H1 (cell line): Measurements from ENCODE around the gene PRKCH. TPM values are rescaled to one million over a fixed set of nuclear protein-coding genes. Genes with fewer than 3 reads are reported as not detected.

Source experiments
- CTCF ChIA-PET: fragments of 300-600 bp; sonication (Branson Sonifier 250); formaldehyde crosslinking; loops from one replicate; lab custom pipeline; 2021; ENCODE audit not compliant: partially characterized antibody; lab: Charles Lee
- POLR2A ChIA-PET: fragments of 300-600 bp; sonication (Branson Sonifier 250); formaldehyde crosslinking; loops from one replicate; lab custom pipeline; 2021; ENCODE audit warnings: inconsistent platforms; ENCODE audit not compliant: partially characterized antibody; lab: Charles Lee
- DNase-seq, 2 experiments: peaks; one replicate each; pipeline versions ENCODE4 v3.0.0 to v3.0.0-alpha.2; 2010 to 2022; ENCODE audit warnings: low spot score in 2 of 2, low read depth in 1 of 2, mixed read lengths in 1 of 2
- FAIRE-seq: peaks from 2 replicates; lab custom pipeline; 2011; peaks lifted over from hg19 to GRCh38; lab: Jason Lieb, UNC
- H2AFZ ChIP-seq: 2 replicates; pipeline ENCODE4 v1.8.1; 2012; ENCODE audit warnings: low read length, inconsistent platforms
- H2AK5ac ChIP-seq: 2 replicates; pipeline ENCODE4 v1.6.1; 2013; ENCODE audit warnings: low read depth, low read length
- H2BK120ac ChIP-seq: replicated peaks from 2 replicates; pipeline ENCODE3; 2013; ENCODE audit warnings: low read depth, low read length, inconsistent platforms
- H2BK12ac ChIP-seq: 2 replicates; pipeline ENCODE4 v1.6.1; 2013; ENCODE audit warnings: low read depth, low read length
- H2BK15ac ChIP-seq: 2 replicates; pipeline ENCODE4 v1.6.1; 2013; ENCODE audit warnings: low read length
- H2BK20ac ChIP-seq: 2 replicates; pipeline ENCODE4 v1.6.1; 2013; ENCODE audit warnings: low read length
- H2BK5ac ChIP-seq: 2 replicates; pipeline ENCODE4 v1.6.1; 2013; ENCODE audit warnings: low read depth, low read length
- H3K14ac ChIP-seq: 2 replicates; pipeline ENCODE4 v1.6.1; 2013; ENCODE audit warnings: inconsistent platforms; ENCODE audit not compliant: insufficient read length
- H3K18ac ChIP-seq: 2 replicates; pipeline ENCODE4 v1.6.1; 2013; ENCODE audit warnings: low read length; ENCODE audit errors: extremely low read depth
- H3K23ac ChIP-seq: 2 replicates; pipeline ENCODE4 v1.6.1; 2013; ENCODE audit warnings: inconsistent platforms; ENCODE audit not compliant: insufficient read length
- H3K23me2 ChIP-seq: 2 replicates; pipeline ENCODE4 v1.6.1; 2013; ENCODE audit warnings: low read depth, low read length
- H3K27ac ChIP-seq: 2 replicates; pipeline ENCODE4 v1.6.1; 2011; ENCODE audit warnings: low read depth, low read length, inconsistent platforms
- H3K27me3 ChIP-seq, 4 experiments: replicated peaks in 1 of 4; 1 replicate in 1 of 4; 2 replicates in 3 of 4; pipeline versions ENCODE4 v1.6.1 to v1.8.1; 2011 to 2013; ENCODE audit warnings: low read length in 3 of 4, mild to moderate bottlenecking in 3 of 4, inconsistent platforms in 2 of 4, mixed read lengths in 2 of 4, moderate library complexity in 1 of 4; ENCODE audit not compliant: control insufficient read depth in 3 of 4, insufficient read depth in 3 of 4; ENCODE audit errors: extremely low read depth in 1 of 4
- H3K36me3 ChIP-seq, 4 experiments: 2 replicates each; pipeline versions ENCODE4 v1.6.1 to v1.8.1; 2011 to 2013; ENCODE audit warnings: mild to moderate bottlenecking in 4 of 4, low read length in 3 of 4, moderate library complexity in 2 of 4, control low read depth in 1 of 4, inconsistent platforms in 1 of 4; ENCODE audit not compliant: insufficient read depth in 4 of 4, control insufficient read depth in 2 of 4
- H3K4ac ChIP-seq: replicated peaks from 2 replicates; pipeline ENCODE3; 2013; ENCODE audit warnings: low read length, low read depth, mixed read lengths, inconsistent platforms; ENCODE audit not compliant: insufficient read length
- H3K4me1 ChIP-seq, 4 experiments: replicated peaks in 1 of 4; 1 replicate in 1 of 4; 2 replicates in 3 of 4; pipeline versions ENCODE4 v1.6.1 to v1.8.1; 2011 to 2013; ENCODE audit warnings: low read length in 3 of 4, inconsistent platforms in 2 of 4, mixed read lengths in 1 of 4; ENCODE audit not compliant: insufficient read depth in 4 of 4, control insufficient read depth in 3 of 4
- H3K4me2 ChIP-seq, 2 experiments: 2 replicates each; pipeline versions ENCODE4 v1.6.1 to v1.8.1; 2011 to 2013; ENCODE audit warnings: low read depth in 2 of 2, low read length in 2 of 2, control low read depth in 1 of 2, inconsistent platforms in 1 of 2, mild to moderate bottlenecking in 1 of 2; ENCODE audit not compliant: insufficient read depth in 1 of 2
- H3K4me3 ChIP-seq, 4 experiments: fragments of 200-600, 300-600 bp in 1 of 4; sonication (generic), shearing (Covaris generic), sonication (Bioruptor Twin) in 1 of 4; 2 replicates each; pipeline versions ENCODE4 v1.5.1 to v1.8.1; 2011 to 2016; ENCODE audit warnings: low read length in 4 of 4, low read depth in 3 of 4, control low read depth in 2 of 4, inconsistent platforms in 2 of 4, mild to moderate bottlenecking in 2 of 4, mixed read lengths in 1 of 4, moderate library complexity in 1 of 4; ENCODE audit not compliant: insufficient read depth in 2 of 4; ENCODE audit errors: extremely low read depth in 1 of 4
- H3K56ac ChIP-seq: replicated peaks from 2 replicates; pipeline ENCODE3; 2013; ENCODE audit warnings: low read depth, mild to moderate bottlenecking, mixed read lengths, low read length, inconsistent platforms; ENCODE audit not compliant: insufficient read length
- H3K79me1 ChIP-seq: 2 replicates; pipeline ENCODE4 v1.6.1; 2013; ENCODE audit warnings: low read depth, low read length, control low read depth
- H3K79me2 ChIP-seq, 2 experiments: 2 replicates each; pipeline versions ENCODE4 v1.6.1 to v1.8.1; 2012 to 2013; ENCODE audit warnings: low read length in 2 of 2, mild to moderate bottlenecking in 2 of 2, inconsistent platforms in 1 of 2; ENCODE audit not compliant: insufficient read depth in 2 of 2, control insufficient read depth in 1 of 2
- H3K9ac ChIP-seq, 4 experiments: replicated peaks in 1 of 4; 1 replicate in 1 of 4; 2 replicates in 3 of 4; pipeline versions ENCODE4 v1.6.1 to v1.8.1; 2011 to 2013; ENCODE audit warnings: low read depth in 3 of 4, low read length in 3 of 4, control low read depth in 2 of 4, mild to moderate bottlenecking in 2 of 4, moderate library complexity in 2 of 4, inconsistent platforms in 1 of 4; ENCODE audit errors: extremely low read depth in 1 of 4
- H3K9me3 ChIP-seq, 2 experiments: 2 replicates each; pipeline versions ENCODE4 v1.6.1 to v1.8.1; 2012 to 2013; ENCODE audit warnings: mild to moderate bottlenecking in 2 of 2, moderate library complexity in 2 of 2, control low read depth in 1 of 2, inconsistent platforms in 1 of 2, low read depth in 1 of 2, low read length in 1 of 2, mixed read lengths in 1 of 2; ENCODE audit not compliant: insufficient read depth in 2 of 2
- H4K20me1 ChIP-seq, 2 experiments: replicated peaks in 1 of 2; 2 replicates each; pipeline versions ENCODE3 to v1.8.1; 2011 to 2013; ENCODE audit warnings: inconsistent platforms in 2 of 2, low read length in 2 of 2, mild to moderate bottlenecking in 1 of 2; ENCODE audit not compliant: insufficient read depth in 2 of 2, control insufficient read depth in 1 of 2
- H4K5ac ChIP-seq: 2 replicates; pipeline ENCODE4 v1.6.1; 2013; ENCODE audit warnings: low read length, low read depth, mixed read lengths, inconsistent platforms; ENCODE audit not compliant: insufficient read length
- H4K8ac ChIP-seq: 2 replicates; pipeline ENCODE4 v1.8.0; 2013; ENCODE audit warnings: mild to moderate bottlenecking, moderate library complexity, low read length, inconsistent platforms; ENCODE audit not compliant: insufficient read depth; ENCODE audit errors: extremely low read depth
- H4K91ac ChIP-seq: replicated peaks from 2 replicates; pipeline ENCODE3; 2013; ENCODE audit warnings: low read length, mixed read lengths, inconsistent platforms; ENCODE audit not compliant: insufficient read length
- BACH1 ChIP-seq: IDR thresholded peaks from 2 replicates; pipeline ENCODE4 v1.6.1; 2012; ENCODE audit warnings: low read length, improper control_type of control experiment
- BCL11A ChIP-seq, 2 experiments: IDR thresholded peaks; one replicate each; pipeline ENCODE4 v1.6.1; 2011; ENCODE audit warnings: low read depth in 2 of 2, low read length in 2 of 2, mild to moderate bottlenecking in 2 of 2
- CREB1 ChIP-seq: IDR thresholded peaks from 2 replicates; pipeline ENCODE4 v1.6.1; 2012; ENCODE audit warnings: inconsistent platforms
- CTBP2 ChIP-seq: IDR thresholded peaks from 2 replicates; pipeline ENCODE4 v1.7.0; 2011; ENCODE audit warnings: borderline replicate concordance, mild to moderate bottlenecking, moderate library complexity, mixed read lengths, low read length; ENCODE audit not compliant: insufficient read depth, insufficient read length
- GABPA ChIP-seq: IDR thresholded peaks from 2 replicates; pipeline ENCODE4 v1.6.1; 2011; ENCODE audit warnings: mild to moderate bottlenecking, low read length, moderate library complexity, borderline replicate concordance; ENCODE audit not compliant: insufficient read depth
- HDAC6 ChIP-seq: IDR thresholded peaks from one replicate; pipeline ENCODE4 v1.7.1; 2012; ENCODE audit warnings: low read depth, mild to moderate bottlenecking, inconsistent platforms, low read length, moderate library complexity
- MAFK ChIP-seq: IDR thresholded peaks from 2 replicates; pipeline ENCODE4 v1.6.1; 2012; ENCODE audit warnings: low read depth, mild to moderate bottlenecking, improper control_type of control experiment, low read length
- NANOG ChIP-seq: IDR thresholded peaks from 2 replicates; pipeline ENCODE4 v1.6.1; 2011; ENCODE audit warnings: low read length, low read depth, mild to moderate bottlenecking, inconsistent platforms; ENCODE audit not compliant: insufficient read depth, poor library complexity, severe bottlenecking
- POLR2AphosphoS5 ChIP-seq: IDR thresholded peaks from 2 replicates; pipeline ENCODE4 v1.6.1; 2011; ENCODE audit warnings: low read depth, low read length
- RAD21 ChIP-seq, 2 experiments: IDR thresholded peaks in 1 of 2; conservative IDR thresholded peaks in 1 of 2; 2 replicates each; pipeline ENCODE4 v1.6.1; 2011; ENCODE audit warnings: low read depth in 2 of 2, low read length in 2 of 2, improper control_type of control experiment in 1 of 2, inconsistent platforms in 1 of 2, mild to moderate bottlenecking in 1 of 2, moderate library complexity in 1 of 2
- RNF2 ChIP-seq: fragments of 200-900, 300-1000 bp; sonication (generic); IDR thresholded peaks from 2 replicates; pipeline ENCODE4 v1.7.1; 2016; ENCODE audit warnings: borderline replicate concordance, low read depth, mild to moderate bottlenecking, antibody characterized with exemption, low read length; ENCODE audit not compliant: poor library complexity, severe bottlenecking; ENCODE audit errors: missing control alignments
- SIX5 ChIP-seq: IDR thresholded peaks from 2 replicates; pipeline ENCODE4 v1.6.1; 2011; ENCODE audit warnings: mild to moderate bottlenecking, low read depth, low read length
- TBP ChIP-seq: IDR thresholded peaks from 2 replicates; pipeline ENCODE4 v1.6.1; 2011; ENCODE audit warnings: low read depth, low read length, improper control_type of control experiment
- YY1 ChIP-seq: IDR thresholded peaks from 2 replicates; pipeline ENCODE4 v1.6.1; 2011; ENCODE audit warnings: low read depth, mild to moderate bottlenecking, low read length
- WGBS, 2 experiments: shearing (Covaris generic) in 1 of 2; methylation state at CpG; one replicate each; pipeline versions ENCODE4 v1.1.6 to v1.1.7; 2013 to 2015; ENCODE audit warnings: low lambda C conversion rate in 2 of 2, mixed read lengths in 2 of 2, inconsistent platforms in 1 of 2, low coverage in 1 of 2, missing lambda C conversion rate in 1 of 2; ENCODE audit not compliant: insufficient replicate concordance in 2 of 2, insufficient coverage in 1 of 2, insufficient read length in 1 of 2; ENCODE audit errors: extremely low coverage in 1 of 2, missing lambda C conversion rate in 1 of 2; 5-methylcytosine and 5-hydroxymethylcytosine counted together
- polyA plus RNA-seq, 7 experiments: library from polyadenylated mRNA; depleted of rRNA in 3 of 7; stranded (reverse) in 5 of 7; unstranded in 2 of 7; fragments of >200 nt in 5 of 7; fragments of 200-250 nt in 2 of 7; gene quantifications; 1 replicate in 5 of 7; 2 replicates in 1 of 7; 4 replicates in 1 of 7; pipeline versions ENCODE4 v1.2.1 to v1.2.3, GENCODE V29; 2011 to 2013; ENCODE audit warnings: missing spikeins in 2 of 7, mixed read lengths in 2 of 7
- total RNA-seq: library from RNA; stranded (reverse); fragmentation: NEBNext Ultra II Directional; extraction: Animal tissue kit (Norgen Biotek cat#: 25700); gene quantifications from 2 replicates; pipeline ENCODE4 v1.2.1, GENCODE V29; 2021

PRKCH gene
- total and polyA plus RNA-seq, 2 of the 8 experiments (the other 6 are each of a cell fraction or from before 2014, with no cell fraction given): 6.4 to 7.0 TPM

DNA sequence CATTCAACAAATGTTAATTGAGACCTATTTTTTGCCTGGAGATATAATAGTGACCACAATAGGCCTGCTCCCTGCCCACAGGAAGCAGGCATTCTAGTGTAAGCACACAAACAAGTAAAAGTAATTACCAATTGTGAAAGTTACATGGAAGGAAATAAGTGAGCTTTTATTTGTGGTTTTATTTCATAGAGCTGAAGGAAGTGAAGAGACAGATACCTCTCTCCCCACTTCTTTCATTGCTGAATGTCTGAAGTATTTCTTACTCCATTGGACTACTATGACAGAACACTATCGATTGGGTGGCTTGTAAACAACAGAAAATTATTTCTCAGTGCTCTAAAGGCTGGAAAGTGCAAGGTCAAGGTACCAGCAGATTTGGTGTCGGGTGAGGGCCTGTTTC, 183.5 kb downstream of the PRKCH start:
- Histone ChIP-seq H3K56ac (no peak overlapping the region), H4K20me1 (no peaks in the 10 kb centered on the region), H2BK12ac (no peak overlapping the region), H3K27ac (no peak overlapping the region), H2BK120ac (no peak overlapping the region), H2BK15ac (no peak overlapping the region), H3K4me1 (peaks cover 6 to 20% (median 14%) of the 10 kb centered on the region in 4 experiments), H3K18ac (no peak overlapping the region), H3K27me3 (no peaks in the 10 kb centered on the region), H2AFZ (no peak overlapping the region), H4K91ac (no peak overlapping the region), H3K23ac (no peak overlapping the region), H3K9ac (no peak overlapping the region), H2BK5ac (0 out of 2 replicates have a peak overlapping the region, but pooled peaks have one; percentile 26), H3K14ac (no peak overlapping the region), H2BK20ac (no peak overlapping the region), H3K23me2 (no peaks in the 10 kb centered on the region), H4K5ac (no peak overlapping the region), H3K4me3 (no peak overlapping the region), H3K9me3 (no peaks in the 10 kb centered on the region), H2AK5ac (no peak overlapping the region; the same call in 1 of the 2 replicates), H3K4me2 (no peak overlapping the region), H3K4ac (no peak overlapping the region), H4K8ac (no peak overlapping the region), H3K79me1 (no peaks in the 10 kb centered on the region), H3K79me2 (no peaks in the 10 kb centered on the region), H3K36me3 (no peaks in the 10 kb centered on the region)
- FAIRE-seq: no peak
- no peak for DNase-seq
- POLR2A ChIA-PET: no interaction called here
- TF ChIP-seq BACH1 (no peak), HDAC6 (no peak), TBP (no peak), CTBP2 (no peak), RAD21 (IDR thresholded peaks at IDR 0.05 in 1 of 2, conservative IDR thresholded peaks at IDR 0.05 in 1 of 2; ENCODE audit: low read depth in 2 of 2, low read length in 2 of 2) (no peak), CREB1 (no peak), RNF2 (no peak), SIX5 (no peak), YY1 (no peak), BCL11A (IDR thresholded peaks at IDR 0.05; ENCODE audit: low read depth in 2 of 2, low read length in 2 of 2) (no peak), MAFK (no peak), POLR2AphosphoS5 (no peak), NANOG (no peak), GABPA (no peak)
- 91% methylated on average over 2 of the region's 2 CpGs; no CpG with 5 or more reads in 1 of the 2 experiments for WGBS, 2 experiments
- CTCF ChIA-PET: interaction anchor here (1.3 to 1.4 kb wide), 2 partner anchors 12 to 333 kb away, joined by 4 read pairs; no protein-coding TSS in a partner anchor
